ENCODE measurements around the gene HSPA14. TPM values are rescaled to one million over a fixed set of nuclear protein-coding genes. Genes with fewer than 3 reads are reported as not detected.

The HSPA14 gene
- total and polyA plus RNA-seq, 2 of the 4 experiments (the other 2 are of a cell fraction), result 10.3 to 11.8 TPM

DNA sequence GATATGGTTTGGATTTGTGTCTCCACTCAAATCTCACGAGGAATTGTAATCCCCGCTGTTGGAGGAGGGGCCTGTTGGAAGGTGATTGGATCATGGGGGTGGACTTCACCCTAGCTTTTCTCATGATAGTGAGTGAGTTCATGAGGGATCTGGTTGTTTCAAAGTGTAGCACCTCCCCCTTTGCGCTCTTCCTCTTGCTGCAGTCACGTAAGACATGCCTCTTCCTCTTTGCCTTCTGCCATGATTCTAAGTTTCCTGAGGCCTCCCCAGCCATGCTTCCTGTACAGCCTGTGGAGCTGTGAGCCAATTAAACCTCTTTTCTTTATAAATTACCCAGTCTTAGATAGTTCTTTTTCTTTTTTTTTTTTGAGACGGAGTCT lies 17.3 kb upstream of the HSPA14 start (continued):
- TF ChIP-seq RFX5 (IDR thresholded peaks at IDR 0.05; ENCODE audit: low read depth, low read length) (no peak), USF2 (IDR thresholded peaks at IDR 0.05; ENCODE audit: low read depth, low read length) (no peak), MAZ (IDR thresholded peaks at IDR 0.05; ENCODE audit: borderline replicate concordance, low read depth, low read length) (no peak)

DNA sequence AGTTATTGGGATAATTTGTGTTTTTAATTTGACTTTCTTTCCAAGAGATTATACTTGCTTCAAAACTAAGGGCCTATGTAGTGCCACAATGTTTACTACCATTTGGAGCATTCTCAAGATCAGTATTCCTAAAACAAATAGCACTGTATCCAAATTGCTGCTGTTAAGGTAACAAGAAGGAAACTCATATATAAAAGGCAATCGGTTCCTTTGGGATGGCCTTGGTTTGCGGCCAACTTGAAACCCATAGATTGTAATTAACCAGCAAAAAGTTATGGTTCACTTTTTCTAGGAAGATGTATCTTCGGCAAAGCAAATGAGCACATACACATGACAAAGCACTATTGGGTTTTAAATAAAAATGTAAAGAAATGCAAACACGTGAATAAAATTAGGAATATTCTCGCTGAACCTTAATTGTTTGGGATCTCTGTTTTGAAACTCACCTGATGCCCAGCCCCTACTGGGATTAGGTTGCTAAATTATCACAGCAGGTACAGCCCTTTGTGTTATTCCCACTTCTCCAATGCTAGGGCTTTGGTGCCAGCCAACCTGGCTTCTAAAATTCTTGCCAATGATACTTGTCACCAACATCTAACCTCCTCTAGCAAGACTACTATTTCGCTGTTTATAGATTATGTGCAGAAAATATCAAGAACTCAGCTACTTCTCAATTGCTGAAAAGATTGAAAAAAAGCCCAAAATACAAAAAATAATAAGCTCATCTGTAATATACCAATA lies 16.3 kb upstream of the HSPA14 start:
- Histone ChIP-seq H2AK9ac (replicated peaks; ENCODE audit: low read depth, low read length, poor library complexity) (no peak overlapping the region), H3K23ac (ENCODE audit: low read depth, low read length) (no peak overlapping the region), H3K79me1 (ENCODE audit: low read depth in 1 of 2, low read length in 2 of 2) (peaks cover 0 to 4% of the 10 kb centered on the region in 2 experiments; a peak in 1 of 4 replicates), H3K18ac (ENCODE audit: low read depth, low read length) (no peak overlapping the region), H3K36me3 (ENCODE audit: control insufficient read depth, insufficient read depth, low read length) (no peaks in the 10 kb centered on the region), H3K27me3 (ENCODE audit: control insufficient read depth, insufficient read depth, low read length) (peaks cover 2% of the 10 kb centered on the region), H3K9me1 (ENCODE audit: insufficient read depth, low read length) (peaks cover 4% of the 10 kb centered on the region; the same call in 1 of the 2 replicates), H3K4me3 (ENCODE audit: insufficient read depth, low read depth, low read length) (no peak overlapping the region), H2BK120ac (ENCODE audit: low read depth, low read length) (peak overlapping the region; percentile 79; the same call in 1 of the 2 replicates), H2AFZ (replicated peaks; ENCODE audit: low read length, poor library complexity) (no peak overlapping the region), H4K91ac (ENCODE audit: insufficient read depth, low read depth, low read length) (no peak overlapping the region; the same call in 1 of the 2 replicates), H2BK5ac (ENCODE audit: low read depth, low read length, poor library complexity, severe bottlenecking) (no peak overlapping the region), H2BK20ac (ENCODE audit: low read depth, low read length) (peak overlapping the region; percentile 71; the same call in 1 of the 2 replicates), H3K4me1 (ENCODE audit: control insufficient read depth, insufficient read depth, low read length) (peaks cover 3% of the 10 kb centered on the region), H3K9ac (ENCODE audit: low read depth, low read length) (no peak overlapping the region), H3K27ac (ENCODE audit: insufficient read depth, low read length) (no peak overlapping the region), H3K4ac (ENCODE audit: low read depth, low read length) (no peak overlapping the region), H3K9me3 (ENCODE audit: control insufficient read depth, insufficient read depth, low read length) (no peaks in the 10 kb centered on the region), H3K14ac (replicated peaks; ENCODE audit: low read depth, low read length) (no peak overlapping the region), H2AK5ac (ENCODE audit: low read depth, low read length) (no peak overlapping the region), H3K56ac (ENCODE audit: extremely low read depth, insufficient read depth, low read length) (no peak overlapping the region), H4K20me1 (ENCODE audit: insufficient read depth, low read length) (no peaks in the 10 kb centered on the region), H4K5ac (ENCODE audit: low read depth, low read length) (no peak overlapping the region), H2BK15ac (ENCODE audit: low read depth, low read length) (no peak overlapping the region), H4K8ac (ENCODE audit: low read depth in 2 of 2, low read length in 2 of 2) (no peak overlapping the region), H3K4me2 (ENCODE audit: low read depth, low read length) (no peak overlapping the region)
- no TSS peak for BruUV-seq (replicated peaks)
- DNase-seq (no peak), ATAC-seq (ENCODE audit: low read depth) (no peak)
- intact Hi-C loops (cut with micrococcal nuclease) (loop anchor here (5.0 to 10.0 kb wide), 2 partner anchors 165 to 627 kb away; no protein-coding TSS in a partner anchor), in situ Hi-C loops (cut with MboI; ENCODE audit: low sequenced_read_pairs) (loop anchor here (5.0 to 25.0 kb wide), 3 partner anchors 227 to 635 kb away; no protein-coding TSS in a partner anchor), dilution Hi-C loops (cut with HindIII; ENCODE audit: low sequenced_read_pairs, unreplicated experiment) (no loop called here)
- no peak for TF ChIP-seq MXI1 (IDR thresholded peaks at IDR 0.05; ENCODE audit: borderline replicate concordance, low read depth, low read length)
- TF ChIP-seq MAZ (IDR thresholded peaks at IDR 0.05; ENCODE audit: borderline replicate concordance, low read depth, low read length), result no peak
- TF ChIP-seq RFX5 (IDR thresholded peaks at IDR 0.05; ENCODE audit: low read depth, low read length), result no peak
- no peak for TF ChIP-seq SMC3 (IDR thresholded peaks at IDR 0.05; ENCODE audit: low read depth, low read length)
- TF ChIP-seq, protein P1, sequence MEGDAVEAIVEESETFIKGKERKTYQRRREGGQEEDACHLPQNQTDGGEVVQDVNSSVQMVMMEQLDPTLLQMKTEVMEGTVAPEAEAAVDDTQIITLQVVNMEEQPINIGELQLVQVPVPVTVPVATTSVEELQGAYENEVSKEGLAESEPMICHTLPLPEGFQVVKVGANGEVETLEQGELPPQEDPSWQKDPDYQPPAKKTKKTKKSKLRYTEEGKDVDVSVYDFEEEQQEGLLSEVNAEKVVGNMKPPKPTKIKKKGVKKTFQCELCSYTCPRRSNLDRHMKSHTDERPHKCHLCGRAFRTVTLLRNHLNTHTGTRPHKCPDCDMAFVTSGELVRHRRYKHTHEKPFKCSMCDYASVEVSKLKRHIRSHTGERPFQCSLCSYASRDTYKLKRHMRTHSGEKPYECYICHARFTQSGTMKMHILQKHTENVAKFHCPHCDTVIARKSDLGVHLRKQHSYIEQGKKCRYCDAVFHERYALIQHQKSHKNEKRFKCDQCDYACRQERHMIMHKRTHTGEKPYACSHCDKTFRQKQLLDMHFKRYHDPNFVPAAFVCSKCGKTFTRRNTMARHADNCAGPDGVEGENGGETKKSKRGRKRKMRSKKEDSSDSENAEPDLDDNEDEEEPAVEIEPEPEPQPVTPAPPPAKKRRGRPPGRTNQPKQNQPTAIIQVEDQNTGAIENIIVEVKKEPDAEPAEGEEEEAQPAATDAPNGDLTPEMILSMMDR (conservative IDR thresholded peaks at IDR 0.05; ENCODE audit: low read depth, low read length), result no peak
- TF ChIP-seq RAD21 (IDR thresholded peaks at IDR 0.05; ENCODE audit: low read length), result no peak
- TF ChIP-seq FOS (IDR thresholded peaks at IDR 0.05; ENCODE audit: low read depth, low read length), result no peak
- TF ChIP-seq NFE2L2 (IDR thresholded peaks at IDR 0.05; ENCODE audit: low read depth, low read length), result no peak
- no peak for TF ChIP-seq USF2 (IDR thresholded peaks at IDR 0.05; ENCODE audit: low read depth, low read length)
- TF ChIP-seq RCOR1 (IDR thresholded peaks at IDR 0.05; ENCODE audit: insufficient replicate concordance, low read length), result no peak
- no peak for TF ChIP-seq POLR2A (IDR thresholded peaks at IDR 0.05; ENCODE audit: low read depth, low read length)
- no peak for TF ChIP-seq BHLHE40 (IDR thresholded peaks at IDR 0.05; ENCODE audit: low read depth, low read length)
- WGBS, 2 experiments (ENCODE audit: extremely low coverage in 2 of 2, insufficient read length in 1 of 2), result no CpG with 5 or more reads among the region's 6 CpGs
- ChIA-PET CTCF (interaction anchor here (0.6 to 1.7 kb wide), 5 partner anchors 16 to 323 kb away, joined by 3 to 9 read pairs (median 4); partner anchors contain the start of genes CDNF, HSPA14 and MSANTD7), POLR2A (ENCODE audit: unreplicated experiment) (no interaction called here)
